ENCODE data around the gene MVB12B. TPM values are rescaled to one million over a fixed set of nuclear protein-coding genes. Genes with fewer than 3 reads are reported as not detected.

The MVB12B gene
- total RNA-seq, 4 donors from 2014 or later = 15.7 to 27.3 (median 22.7) TPM

GRCh38 chr9:126499005-126499910 lies 172.6 kb downstream of the MVB12B start:
- DNase-seq = peak; percentile 20
- Histone ChIP-seq H3K4me1 (peaks cover 7 to 14% (median 12%) of the 10 kb centered on the region in 4 donors), H3K4me3 (peak overlapping the region; percentile 7 to 48 (median 23)), H3K36me3 (no peaks in the 10 kb centered on the region), H3K27ac (peak overlapping the region in 3 of 4 donors; percentile 37 to 47 (median 43)), H3K27me3 (no peaks in the 10 kb centered on the region), H3K9me3 (no peaks in the 10 kb centered on the region)
- intact Hi-C loops (cut with DNase I; ENCODE audit: low total_unique reads) (no loop called here), in situ Hi-C loops (cut with MboI; ENCODE audit: low pct_ligation_motif_present in 1 of 4, low pct_unique_long_range_greater_than_20kb in 1 of 4, low sequenced_read_pairs in 3 of 4) (loop anchor here in 3 of 4 donors (10.0 to 25.0 kb wide), 3 partner anchors 56 to 194 kb away; no protein-coding TSS in a partner anchor)
- 6 to 15% methylated on average over 21 to 42 of the region's 46 CpGs for WGBS, 2 donors (ENCODE audit: low coverage in 1 of 2)
- TF ChIP-seq CTCF (IDR thresholded peaks at IDR 0.05) = peak; percentile 91 to 100 (median 100)
- TF ChIP-seq EP300 (IDR thresholded peaks at IDR 0.05; ENCODE audit: low read depth) = no peak

GRCh38 chr9:126499911-126500599 lies 173.4 kb downstream of the MVB12B start:
- peak overlapping the region in 3 of 4 donors; percentile 22 to 48 (median 24) for H3K4me3 ChIP-seq
- no peak for DNase-seq
- H3K9me3 ChIP-seq = no peaks in the 10 kb centered on the region
- H3K27me3 ChIP-seq = no peaks in the 10 kb centered on the region
- H3K36me3 ChIP-seq = no peaks in the 10 kb centered on the region
- H3K4me1 ChIP-seq = peaks cover 7 to 14% (median 12%) of the 10 kb centered on the region in 4 donors
- in situ Hi-C loops (cut with MboI; ENCODE audit: low pct_ligation_motif_present in 1 of 4, low pct_unique_long_range_greater_than_20kb in 1 of 4, low sequenced_read_pairs in 3 of 4) (loop anchor here (10.0 to 25.0 kb wide), 3 partner anchors 55 to 195 kb away; no protein-coding TSS in a partner anchor), intact Hi-C loops (cut with DNase I; ENCODE audit: low total_unique reads) (loop anchor here (5.0 kb wide), 1 partner anchor 57 kb away; no protein-coding TSS in a partner anchor)
- WGBS, 2 donors (ENCODE audit: low coverage in 1 of 2) = 56% methylated on average over 19 of the region's 20 CpGs; no CpG with 5 or more reads in 1 of the 2 donors
- H3K27ac ChIP-seq = peak overlapping the region in 3 of 4 donors; percentile 37 to 47 (median 43)
- no peak for TF ChIP-seq POLR2A (IDR thresholded peaks at IDR 0.05)
- no peak for TF ChIP-seq EP300 (IDR thresholded peaks at IDR 0.05; ENCODE audit: low read depth)
- no peak for TF ChIP-seq CTCF (IDR thresholded peaks at IDR 0.05)
- TF ChIP-seq POLR2AphosphoS5 (IDR thresholded peaks at IDR 0.05) = no peak

GRCh38 chr9:126500600-126501382 lies 174.2 kb downstream of the MVB12B start:
- no peak overlapping the region for H3K4me3 ChIP-seq
- in situ Hi-C loops (cut with MboI; ENCODE audit: low pct_ligation_motif_present in 1 of 4, low pct_unique_long_range_greater_than_20kb in 1 of 4, low sequenced_read_pairs in 3 of 4) (loop anchor here in 2 of 4 donors (10.0 kb wide), 1 partner anchor 54 kb away; no protein-coding TSS in a partner anchor), intact Hi-C loops (cut with DNase I; ENCODE audit: low total_unique reads) (loop anchor here (5.0 kb wide), 1 partner anchor 57 kb away; no protein-coding TSS in a partner anchor)
- H3K27me3 ChIP-seq = no peaks in the 10 kb centered on the region
- peak; percentile 64 for DNase-seq
- no peaks in the 10 kb centered on the region for H3K36me3 ChIP-seq
- TF ChIP-seq CTCF (IDR thresholded peaks at IDR 0.05) (peak; percentile 90 to 95 (median 93)), POLR2AphosphoS5 (IDR thresholded peaks at IDR 0.05) (no peak)
- WGBS, 2 donors (ENCODE audit: low coverage in 1 of 2) = 40 to 46% methylated on average over 1 to 37 of the region's 37 CpGs
- H3K9me3 ChIP-seq = no peaks in the 10 kb centered on the region
- H3K27ac ChIP-seq = no peak overlapping the region
- H3K4me1 ChIP-seq = peaks cover 7 to 14% (median 12%) of the 10 kb centered on the region in 4 donors
